ENCODE results near the gene CLK4. TPM values are rescaled to one million over a fixed set of nuclear protein-coding genes. Genes with fewer than 3 reads are reported as not detected.

CLK4 gene
- total and polyA plus RNA-seq, 2 of the 8 experiments (the other 6 are each of a cell fraction or from before 2014, with no cell fraction given): 8.1 to 12.6 TPM

DNA sequence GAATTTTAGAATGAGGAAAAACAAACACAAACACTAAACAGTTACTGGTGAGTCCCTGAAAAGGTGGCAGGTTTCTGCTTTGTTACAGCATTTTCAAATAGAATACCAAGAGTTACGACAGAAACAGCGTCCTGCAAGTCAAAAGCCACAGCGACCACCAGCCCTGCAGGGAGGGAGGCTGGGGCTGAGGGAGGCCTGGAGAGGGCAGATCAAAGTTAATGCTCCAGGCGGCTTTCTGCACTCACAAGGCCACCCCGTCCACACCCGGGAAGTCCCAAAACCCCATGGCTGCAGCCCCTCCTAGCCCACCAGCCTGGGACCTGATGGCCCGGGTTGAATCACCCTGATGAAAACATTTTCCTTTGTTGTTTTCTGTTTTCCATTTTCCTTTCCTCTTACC, 65.9 kb downstream of the CLK4 start (continued):
- TF ChIP-seq, protein P1, sequence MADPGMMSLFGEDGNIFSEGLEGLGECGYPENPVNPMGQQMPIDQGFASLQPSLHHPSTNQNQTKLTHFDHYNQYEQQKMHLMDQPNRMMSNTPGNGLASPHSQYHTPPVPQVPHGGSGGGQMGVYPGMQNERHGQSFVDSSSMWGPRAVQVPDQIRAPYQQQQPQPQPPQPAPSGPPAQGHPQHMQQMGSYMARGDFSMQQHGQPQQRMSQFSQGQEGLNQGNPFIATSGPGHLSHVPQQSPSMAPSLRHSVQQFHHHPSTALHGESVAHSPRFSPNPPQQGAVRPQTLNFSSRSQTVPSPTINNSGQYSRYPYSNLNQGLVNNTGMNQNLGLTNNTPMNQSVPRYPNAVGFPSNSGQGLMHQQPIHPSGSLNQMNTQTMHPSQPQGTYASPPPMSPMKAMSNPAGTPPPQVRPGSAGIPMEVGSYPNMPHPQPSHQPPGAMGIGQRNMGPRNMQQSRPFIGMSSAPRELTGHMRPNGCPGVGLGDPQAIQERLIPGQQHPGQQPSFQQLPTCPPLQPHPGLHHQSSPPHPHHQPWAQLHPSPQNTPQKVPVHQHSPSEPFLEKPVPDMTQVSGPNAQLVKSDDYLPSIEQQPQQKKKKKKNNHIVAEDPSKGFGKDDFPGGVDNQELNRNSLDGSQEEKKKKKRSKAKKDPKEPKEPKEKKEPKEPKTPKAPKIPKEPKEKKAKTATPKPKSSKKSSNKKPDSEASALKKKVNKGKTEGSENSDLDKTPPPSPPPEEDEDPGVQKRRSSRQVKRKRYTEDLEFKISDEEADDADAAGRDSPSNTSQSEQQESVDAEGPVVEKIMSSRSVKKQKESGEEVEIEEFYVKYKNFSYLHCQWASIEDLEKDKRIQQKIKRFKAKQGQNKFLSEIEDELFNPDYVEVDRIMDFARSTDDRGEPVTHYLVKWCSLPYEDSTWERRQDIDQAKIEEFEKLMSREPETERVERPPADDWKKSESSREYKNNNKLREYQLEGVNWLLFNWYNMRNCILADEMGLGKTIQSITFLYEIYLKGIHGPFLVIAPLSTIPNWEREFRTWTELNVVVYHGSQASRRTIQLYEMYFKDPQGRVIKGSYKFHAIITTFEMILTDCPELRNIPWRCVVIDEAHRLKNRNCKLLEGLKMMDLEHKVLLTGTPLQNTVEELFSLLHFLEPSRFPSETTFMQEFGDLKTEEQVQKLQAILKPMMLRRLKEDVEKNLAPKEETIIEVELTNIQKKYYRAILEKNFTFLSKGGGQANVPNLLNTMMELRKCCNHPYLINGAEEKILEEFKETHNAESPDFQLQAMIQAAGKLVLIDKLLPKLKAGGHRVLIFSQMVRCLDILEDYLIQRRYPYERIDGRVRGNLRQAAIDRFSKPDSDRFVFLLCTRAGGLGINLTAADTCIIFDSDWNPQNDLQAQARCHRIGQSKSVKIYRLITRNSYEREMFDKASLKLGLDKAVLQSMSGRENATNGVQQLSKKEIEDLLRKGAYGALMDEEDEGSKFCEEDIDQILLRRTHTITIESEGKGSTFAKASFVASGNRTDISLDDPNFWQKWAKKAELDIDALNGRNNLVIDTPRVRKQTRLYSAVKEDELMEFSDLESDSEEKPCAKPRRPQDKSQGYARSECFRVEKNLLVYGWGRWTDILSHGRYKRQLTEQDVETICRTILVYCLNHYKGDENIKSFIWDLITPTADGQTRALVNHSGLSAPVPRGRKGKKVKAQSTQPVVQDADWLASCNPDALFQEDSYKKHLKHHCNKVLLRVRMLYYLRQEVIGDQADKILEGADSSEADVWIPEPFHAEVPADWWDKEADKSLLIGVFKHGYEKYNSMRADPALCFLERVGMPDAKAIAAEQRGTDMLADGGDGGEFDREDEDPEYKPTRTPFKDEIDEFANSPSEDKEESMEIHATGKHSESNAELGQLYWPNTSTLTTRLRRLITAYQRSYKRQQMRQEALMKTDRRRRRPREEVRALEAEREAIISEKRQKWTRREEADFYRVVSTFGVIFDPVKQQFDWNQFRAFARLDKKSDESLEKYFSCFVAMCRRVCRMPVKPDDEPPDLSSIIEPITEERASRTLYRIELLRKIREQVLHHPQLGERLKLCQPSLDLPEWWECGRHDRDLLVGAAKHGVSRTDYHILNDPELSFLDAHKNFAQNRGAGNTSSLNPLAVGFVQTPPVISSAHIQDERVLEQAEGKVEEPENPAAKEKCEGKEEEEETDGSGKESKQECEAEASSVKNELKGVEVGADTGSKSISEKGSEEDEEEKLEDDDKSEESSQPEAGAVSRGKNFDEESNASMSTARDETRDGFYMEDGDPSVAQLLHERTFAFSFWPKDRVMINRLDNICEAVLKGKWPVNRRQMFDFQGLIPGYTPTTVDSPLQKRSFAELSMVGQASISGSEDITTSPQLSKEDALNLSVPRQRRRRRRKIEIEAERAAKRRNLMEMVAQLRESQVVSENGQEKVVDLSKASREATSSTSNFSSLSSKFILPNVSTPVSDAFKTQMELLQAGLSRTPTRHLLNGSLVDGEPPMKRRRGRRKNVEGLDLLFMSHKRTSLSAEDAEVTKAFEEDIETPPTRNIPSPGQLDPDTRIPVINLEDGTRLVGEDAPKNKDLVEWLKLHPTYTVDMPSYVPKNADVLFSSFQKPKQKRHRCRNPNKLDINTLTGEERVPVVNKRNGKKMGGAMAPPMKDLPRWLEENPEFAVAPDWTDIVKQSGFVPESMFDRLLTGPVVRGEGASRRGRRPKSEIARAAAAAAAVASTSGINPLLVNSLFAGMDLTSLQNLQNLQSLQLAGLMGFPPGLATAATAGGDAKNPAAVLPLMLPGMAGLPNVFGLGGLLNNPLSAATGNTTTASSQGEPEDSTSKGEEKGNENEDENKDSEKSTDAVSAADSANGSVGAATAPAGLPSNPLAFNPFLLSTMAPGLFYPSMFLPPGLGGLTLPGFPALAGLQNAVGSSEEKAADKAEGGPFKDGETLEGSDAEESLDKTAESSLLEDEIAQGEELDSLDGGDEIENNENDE (IDR thresholded peaks at IDR 0.05; ENCODE audit: insufficient replicate concordance, low read length): no peak
- TF ChIP-seq CBX8 (IDR thresholded peaks at IDR 0.05; ENCODE audit: borderline replicate concordance, low read depth, low read length) (no peak), TEAD4 (IDR thresholded peaks at IDR 0.05; ENCODE audit: low read depth, low read length) (no peak), CHD1 (IDR thresholded peaks at IDR 0.05; ENCODE audit: low read depth, low read length) (no peak)

Measured in H1 (cell line).